Erythroblast (primary cell): ENCODE measurements around the gene KLHL29.

Source experiments
- GATA1 ChIP-seq: IDR thresholded peaks from 2 replicates; pipeline ENCODE4 v1.6.1; 2011; ENCODE audit warnings: low read depth, mild to moderate bottlenecking, control low read depth, low read length, moderate library complexity
- POLR2A ChIP-seq: IDR thresholded peaks from 2 replicates; pipeline ENCODE4 v1.6.1; 2011; ENCODE audit warnings: mild to moderate bottlenecking, low read length

DNA sequence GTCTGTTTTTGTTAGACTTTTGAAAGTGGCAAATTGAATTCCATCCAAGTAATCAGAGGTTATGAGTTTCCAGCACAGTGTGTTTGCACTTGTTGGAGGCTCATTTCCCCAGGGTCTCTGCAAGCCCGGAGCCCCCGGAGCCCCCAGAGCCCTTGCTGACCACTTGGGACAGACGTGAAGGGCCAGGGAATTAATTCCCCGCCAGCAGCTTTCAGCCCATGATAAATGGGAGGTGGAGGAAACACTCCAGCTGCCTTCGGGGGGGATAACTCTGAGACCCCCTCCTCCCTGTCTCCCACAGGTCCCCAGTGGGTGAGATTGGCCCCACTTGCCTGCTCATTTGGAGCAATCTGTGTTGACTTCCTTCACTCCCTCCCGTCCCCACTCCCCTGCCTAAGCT, 79.2 kb downstream of the KLHL29 start:
- TF ChIP-seq POLR2A (no peak), GATA1 (no peak)
